Spleen (tissue), 11 donors: ENCODE results near the gene PRM3. TPM values are rescaled to one million over a fixed set of nuclear protein-coding genes. Genes with fewer than 3 reads are reported as not detected.

ENCODE experiments used
- DNase-seq: peaks from one replicate; pipeline ENCODE4 v3.0.0-alpha.2; 2020
- H3K27ac ChIP-seq, 8 donors: fragments of 200-600 bp; sonication (generic) in 7 of 8; 1 replicate in 4 of 8; 2 replicates in 4 of 8; pipeline versions ENCODE4 v1.5.0 to v1.8.0; 2016 to 2021; ENCODE audit warnings: inconsistent platforms in 4 of 8, mild to moderate bottlenecking in 4 of 8, moderate library complexity in 1 of 8
- H3K27me3 ChIP-seq, 7 donors: fragments of 200-600 bp; sonication (generic) in 6 of 7; replicated peaks in 1 of 7; 1 replicate in 4 of 7; 2 replicates in 3 of 7; pipeline versions ENCODE4 v1.5.0 to v1.8.0; 2016 to 2021; ENCODE audit warnings: inconsistent platforms in 3 of 7, mild to moderate bottlenecking in 1 of 7
- H3K36me3 ChIP-seq, 6 donors: fragments of 200-600 bp; sonication (generic) in 5 of 6; 1 replicate in 4 of 6; 2 replicates in 2 of 6; pipeline versions ENCODE4 v1.5.0 to v1.8.0; 2016 to 2021; ENCODE audit warnings: inconsistent platforms in 2 of 6
- H3K4me1 ChIP-seq, 6 donors: fragments of 200-600 bp; sonication (generic) in 5 of 6; 1 replicate in 3 of 6; 2 replicates in 3 of 6; pipeline versions ENCODE4 v1.5.0 to v1.8.0; 2016 to 2021; ENCODE audit warnings: inconsistent platforms in 3 of 6
- H3K4me3 ChIP-seq, 8 donors: fragments of 200-600 bp; sonication (generic) in 7 of 8; 1 replicate in 4 of 8; 2 replicates in 4 of 8; pipeline versions ENCODE4 v1.5.0 to v1.8.0; 2016 to 2021; ENCODE audit warnings: inconsistent platforms in 4 of 8, mild to moderate bottlenecking in 4 of 8, moderate library complexity in 2 of 8
- H3K9me3 ChIP-seq, 8 donors: fragments of 200-600 bp; sonication (generic) in 7 of 8; 1 replicate in 4 of 8; 2 replicates in 4 of 8; pipeline versions ENCODE4 v1.5.0 to v1.8.0; 2016 to 2021; ENCODE audit warnings: inconsistent platforms in 4 of 8
- CTCF ChIP-seq, 11 experiments: fragments of 200-600 bp in 7 of 11; fragments of 450-650 bp in 4 of 11; sonication (generic) in 4 of 11; IDR thresholded peaks in 8 of 11; conservative IDR thresholded peaks in 3 of 11; 1 replicate in 7 of 11; 2 replicates in 4 of 11; pipeline versions ENCODE4 v1.4.0 to v1.8.0; 2016 to 2021; ENCODE audit warnings: antibody characterized with exemption in 11 of 11, inconsistent platforms in 4 of 11, mild to moderate bottlenecking in 1 of 11
- POLR2A ChIP-seq, 3 donors: fragments of 450-650 bp; IDR thresholded peaks; one replicate each; pipeline ENCODE4 v1.5.1; 2017; ENCODE audit warnings: antibody characterized with exemption in 3 of 3, mild to moderate bottlenecking in 1 of 3
- POLR2AphosphoS5 ChIP-seq, 3 donors: sonication (generic); formaldehyde crosslinking; IDR thresholded peaks; one replicate each; pipeline ENCODE4 v1.5.1; 2017; ENCODE audit warnings: antibody characterized with exemption in 3 of 3
- WGBS, 5 donors: extraction: QIAGEN DNeasy Blood & Tissue Kit in 3 of 5; methylation state at CpG; one replicate each; pipeline versions ENCODE4 v1.1.5 to v1.1.7; 2013 to 2018; 5-methylcytosine and 5-hydroxymethylcytosine counted together
- intact Hi-C: fragments of 100-400 bp; cut with DNase I; formaldehyde crosslinking; loops from one replicate; pipeline ENCODE4 v1.15.0; 2023; ENCODE audit warnings: low total_unique reads
- polyA plus RNA-seq, 3 donors: library from polyadenylated mRNA; stranded (reverse); fragments of 200-250 nt; gene quantifications; one replicate each; pipeline ENCODE4 v1.2.1, GENCODE V29; 2013
- total RNA-seq, 7 donors: library from RNA; depleted of rRNA in 3 of 7; stranded (reverse); fragments of >200 nt in 3 of 7; fragmentation: NEBNext Ultra II Directional in 4 of 7; extraction: Animal tissue kit (Norgen Biotek cat#: 25700) in 4 of 7; gene quantifications; one replicate each; pipeline versions ENCODE4 v1.1.0 to v1.2.1, GENCODE V29; 2016 to 2021
- donor health status: healthy with polysubstance abuse.
- donor health status: DM: no; HTN: no; CAD: no; lungs with moderate emphysema.
- donor health status: DM: no; HTN: no; CAD: no.
- donor health status: Bipolar disorder and iron deficiency.
- donor health status: healthy.
- donor health status: DM: no; HTN: no; CAD: no.
- donor health status: DM: yes; HTN: yes; CAD: no.

PRM3 gene
- total and polyA plus RNA-seq, 10 donors = not detected

GRCh38 chr16:11249233-11250061 lies 24.0 kb downstream of the PRM3 start:
- 92 to 96% (median 92%) methylated on average over 56 to 63 of the region's 63 CpGs for WGBS, 5 donors
- no peak for DNase-seq
- H3K4me3 ChIP-seq = no peak overlapping the region

GRCh38 chr16:11248133-11248532 lies 25.3 kb downstream of the PRM3 start:
- intact Hi-C loops = no loop called here
- DNase-seq = no peak
- Histone ChIP-seq H3K4me3 (no peak overlapping the region), H3K9me3 (no peaks in the 10 kb centered on the region), H3K27ac (no peak overlapping the region), H3K4me1 (peaks cover 3 to 25% (median 12%) of the 10 kb centered on the region in 6 donors), H3K27me3 (no peaks in the 10 kb centered on the region), H3K36me3 (peaks cover 0 to 18% (median 0%) of the 10 kb centered on the region in 6 donors)
- 76 to 96% (median 85%) methylated on average over 8 of the region's 8 CpGs for WGBS, 5 donors
- TF ChIP-seq CTCF (IDR thresholded peaks at IDR 0.05 in 8 of 11, conservative IDR thresholded peaks at IDR 0.05 in 3 of 11) (no peak), POLR2AphosphoS5 (IDR thresholded peaks at IDR 0.05) (no peak), POLR2A (IDR thresholded peaks at IDR 0.05) (no peak)

More at GRCh38 chr16:11249233-11250061, 24.0 kb downstream of the PRM3 start:
- H3K27me3 ChIP-seq = peaks cover 0 to under 1% (median 0%) of the 10 kb centered on the region in 7 donors
- intact Hi-C loops = no loop called here
- TF ChIP-seq POLR2A (IDR thresholded peaks at IDR 0.05) (no peak), POLR2AphosphoS5 (IDR thresholded peaks at IDR 0.05) (peak; percentile 14 to 87 (median 29))
- H3K9me3 ChIP-seq = no peaks in the 10 kb centered on the region
- H3K36me3 ChIP-seq = peaks cover 0 to 31% (median 0%) of the 10 kb centered on the region in 6 donors
- no peak overlapping the region for H3K27ac ChIP-seq
- H3K4me1 ChIP-seq = peaks cover 12 to 38% (median 25%) of the 10 kb centered on the region in 6 donors

- Histone ChIP-seq H3K27me3 (no peaks in the 10 kb centered on the region), H3K4me1 (peaks cover 0 to 6% (median 1%) of the 10 kb centered on the region in 6 donors), H3K4me3 (no peak overlapping the region), H3K27ac (no peak overlapping the region), H3K36me3 (peaks cover 0 to 3% (median 0%) of the 10 kb centered on the region in 6 donors), H3K9me3 (no peaks in the 10 kb centered on the region)
- intact Hi-C loops = no loop called here
- TF ChIP-seq POLR2A (IDR thresholded peaks at IDR 0.05) = no peak
- DNase-seq = no peak
Measured at GRCh38 chr16:11245988-11246387, 27.4 kb downstream of the PRM3 start.

GRCh38 chr16:11245222-11245737 lies 28.1 kb downstream of the PRM3 start:
- H3K4me1 ChIP-seq = peaks cover 0 to 13% (median 7%) of the 10 kb centered on the region in 6 donors

More at GRCh38 chr16:11245222-11245737, 28.1 kb downstream of the PRM3 start:
- TF ChIP-seq CTCF (IDR thresholded peaks at IDR 0.05 in 8 of 11, conservative IDR thresholded peaks at IDR 0.05 in 3 of 11) = no peak
- TF ChIP-seq POLR2A (IDR thresholded peaks at IDR 0.05) = no peak
- no peak for TF ChIP-seq POLR2AphosphoS5 (IDR thresholded peaks at IDR 0.05)
- 87 to 95% (median 91%) methylated on average over 5 of the region's 5 CpGs for WGBS, 5 donors
- H3K4me3 ChIP-seq = no peak overlapping the region
- no peaks in the 10 kb centered on the region for H3K9me3 ChIP-seq
- no peak overlapping the region for H3K27ac ChIP-seq
- DNase-seq = no peak
- H3K36me3 ChIP-seq = peaks cover 0 to 3% (median 0%) of the 10 kb centered on the region in 6 donors
- intact Hi-C loops = no loop called here
- no peaks in the 10 kb centered on the region for H3K27me3 ChIP-seq
